HG03558 (cell line): ENCODE data around the gene CXCL11.
"Not testable (repeated sequence)": the region's sequence is repeated elsewhere in the genome, so short reads cannot be mapped to it uniquely, and the experiment has no call there.

Experiments used
- ATAC-seq: cut with Tn5 transposase; IDR thresholded peaks from one replicate; pipeline ENCODE4 v1.9.1; 2021; ENCODE audit warnings: moderate number of reproducible peaks; ENCODE audit not compliant: unreplicated experiment; ENCODE audit errors: extremely low read depth

Gene CXCL11

GRCh38 chr4:76044686-76045085, 8.8 kb upstream of the CXCL11 start:
- not testable (repeated sequence) for ATAC-seq

GRCh38 chr4:76043306-76043705, 7.4 kb upstream of the CXCL11 start:
- ATAC-seq = not testable (repeated sequence)

- ATAC-seq = not testable (repeated sequence)
Observed at GRCh38 chr4:76042241-76042998, 6.5 kb upstream of the CXCL11 start.

GRCh38 chr4:76036855-76037254, 985 bp upstream of the CXCL11 start:
- ATAC-seq = no peak

GRCh38 chr4:76035141-76035540, 729 bp downstream of the CXCL11 start:
- ATAC-seq = no peak

GRCh38 chr4:76029300-76029699, 6.6 kb downstream of the CXCL11 start:
- ATAC-seq = no peak

- ATAC-seq = no peak
Observed at GRCh38 chr4:76028350-76028765, 7.5 kb downstream of the CXCL11 start.

GRCh38 chr4:76024065-76024464, 11.8 kb downstream of the CXCL11 start:
- ATAC-seq = no peak

GRCh38 chr4:76023389-76023788, 12.5 kb downstream of the CXCL11 start, which contains the start of gene CXCL10:
TSS of gene CXCL10 (minus strand) at chr4:76023497. CDS start at chr4:76023431, 66 bp downstream.
- ATAC-seq = no peak

- ATAC-seq = no peak
Observed at GRCh38 chr4:76022677-76023076, 13.2 kb downstream of the CXCL11 start.

- ATAC-seq = no peak
Observed at GRCh38 chr4:76022031-76022430, 13.8 kb downstream of the CXCL11 start.

- no peak for ATAC-seq
Observed at GRCh38 chr4:76017056-76017686, 18.7 kb downstream of the CXCL11 start.

GRCh38 chr4:76016393-76016792, 19.5 kb downstream of the CXCL11 start:
- ATAC-seq = peak; percentile 63

- no peak for ATAC-seq
Observed at GRCh38 chr4:76013540-76013939, 22.3 kb downstream of the CXCL11 start.

- no peak for ATAC-seq
Observed at GRCh38 chr4:76012388-76012801, 23.5 kb downstream of the CXCL11 start.

- peak; percentile 57 for ATAC-seq
Observed at GRCh38 chr4:76011700-76012387, 24.0 kb downstream of the CXCL11 start.

- no peak for ATAC-seq
Observed at GRCh38 chr4:76011018-76011670, 24.7 kb downstream of the CXCL11 start.

GRCh38 chr4:76010576-76010975, 25.3 kb downstream of the CXCL11 start:
- ATAC-seq = no peak

- no peak for ATAC-seq
Observed at GRCh38 chr4:76009311-76009710, 26.6 kb downstream of the CXCL11 start.

- no peak for ATAC-seq
Observed at GRCh38 chr4:76007089-76007862, 28.6 kb downstream of the CXCL11 start, which contains the start of gene CXCL9. TSS of gene CXCL9 (minus strand) at chr4:76007509. CDS start at chr4:76007449, 60 bp downstream.
